Right atrium auricular region (tissue), 2 donors: ENCODE results near the gene PRND. TPM values are rescaled to one million over a fixed set of nuclear protein-coding genes. Genes with fewer than 3 reads are reported as not detected.
A peak's percentile ranks its signal among the peaks of the same experiment; 100 is the strongest.

Source experiments
- DNase-seq: peaks from one replicate; pipeline ENCODE4 v3.0.0-alpha.2; 2019; ENCODE audit warnings: low spot score
- H3K27ac ChIP-seq, 2 donors: fragments of 200-600 bp; sonication (generic); 1 replicate in 1 of 2; 2 replicates in 1 of 2; pipeline ENCODE4 v1.5.1; 2016 to 2019
- H3K27me3 ChIP-seq, 2 donors: fragments of 200-600 bp; sonication (generic); one replicate each; pipeline versions ENCODE4 v1.5.1 to v1.6.0; 2017 to 2019
- H3K36me3 ChIP-seq: fragments of 200-600 bp; sonication (generic); one replicate; pipeline ENCODE4 v1.5.1; 2016
- H3K4me1 ChIP-seq, 2 donors: fragments of 200-600 bp; sonication (generic); one replicate each; pipeline versions ENCODE4 v1.5.1 to v1.6.0; 2017 to 2019
- H3K4me3 ChIP-seq, 2 donors: fragments of 200-600 bp; sonication (generic); 1 replicate in 1 of 2; 2 replicates in 1 of 2; pipeline ENCODE4 v1.5.1; 2017 to 2019; ENCODE audit warnings: mild to moderate bottlenecking in 1 of 2, moderate library complexity in 1 of 2
- H3K9me3 ChIP-seq, 2 donors: fragments of 200-600 bp; sonication (generic); one replicate each; pipeline ENCODE4 v1.5.1; 2019
- CTCF ChIP-seq, 2 donors: fragments of 200-600 bp; sonication (generic); IDR thresholded peaks; one replicate each; pipeline ENCODE4 v1.5.1; 2019; ENCODE audit warnings: antibody characterized with exemption in 2 of 2
- total RNA-seq, 2 donors: library from RNA; depleted of rRNA; stranded (reverse); fragments of >200 nt; gene quantifications; one replicate each; pipeline ENCODE4 v1.1.0, GENCODE V29; 2016

The PRND gene
- total RNA-seq, 2 donors from 2014 or later: not detected

- no peak for DNase-seq
- Histone ChIP-seq H3K4me1 (peaks cover 0 to 13% of the 10 kb centered on the region in 2 donors), H3K27ac (no peak overlapping the region), H3K4me3 (no peak overlapping the region), H3K9me3 (no peaks in the 10 kb centered on the region), H3K27me3 (no peaks in the 10 kb centered on the region), H3K36me3 (no peaks in the 10 kb centered on the region)
- TF ChIP-seq CTCF (IDR thresholded peaks at IDR 0.05): no peak
These were observed 7.6 kb downstream of the PRND start for GRCh38 chr20:4729265-4729664.

DNA sequence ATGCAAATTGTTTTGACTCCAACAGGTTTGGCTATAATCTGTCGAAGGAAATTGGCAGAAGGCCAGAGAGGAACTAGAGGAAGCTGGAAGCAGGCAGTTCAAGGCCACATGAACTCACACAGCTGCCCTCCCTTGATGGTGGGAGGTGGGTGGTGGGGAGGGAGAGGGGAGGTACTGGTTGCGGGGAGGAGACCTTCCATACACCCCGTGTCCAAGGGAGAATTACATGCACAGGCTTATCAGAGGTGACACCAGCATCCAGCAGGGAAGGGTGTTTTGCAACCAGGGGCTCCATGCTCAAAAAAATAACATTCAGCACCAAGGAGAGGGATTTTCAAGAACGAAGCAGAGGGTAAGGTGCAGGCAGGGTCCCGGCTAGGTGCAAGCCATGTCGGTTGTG lies 9.1 kb downstream of the PRND start:
- H3K27ac ChIP-seq: no peak overlapping the region
- no peak for TF ChIP-seq CTCF (IDR thresholded peaks at IDR 0.05)
- DNase-seq: no peak

GRCh38 chr20:4736875-4737274 lies 15.2 kb downstream of the PRND start:
- no peak overlapping the region for H3K4me3 ChIP-seq
- no peaks in the 10 kb centered on the region for H3K9me3 ChIP-seq
- no peaks in the 10 kb centered on the region for H3K27me3 ChIP-seq
- no peak overlapping the region for H3K27ac ChIP-seq
- H3K36me3 ChIP-seq: no peaks in the 10 kb centered on the region
- no peaks in the 10 kb centered on the region for H3K4me1 ChIP-seq
- TF ChIP-seq CTCF (IDR thresholded peaks at IDR 0.05): no peak
- no peak for DNase-seq

More for the DNA sequence above, 9.1 kb downstream of the PRND start:
- no peaks in the 10 kb centered on the region for H3K36me3 ChIP-seq
- no peaks in the 10 kb centered on the region for H3K27me3 ChIP-seq
- H3K4me1 ChIP-seq: peaks cover 0 to 13% of the 10 kb centered on the region in 2 donors
- no peaks in the 10 kb centered on the region for H3K9me3 ChIP-seq
- no peak overlapping the region for H3K4me3 ChIP-seq

DNA sequence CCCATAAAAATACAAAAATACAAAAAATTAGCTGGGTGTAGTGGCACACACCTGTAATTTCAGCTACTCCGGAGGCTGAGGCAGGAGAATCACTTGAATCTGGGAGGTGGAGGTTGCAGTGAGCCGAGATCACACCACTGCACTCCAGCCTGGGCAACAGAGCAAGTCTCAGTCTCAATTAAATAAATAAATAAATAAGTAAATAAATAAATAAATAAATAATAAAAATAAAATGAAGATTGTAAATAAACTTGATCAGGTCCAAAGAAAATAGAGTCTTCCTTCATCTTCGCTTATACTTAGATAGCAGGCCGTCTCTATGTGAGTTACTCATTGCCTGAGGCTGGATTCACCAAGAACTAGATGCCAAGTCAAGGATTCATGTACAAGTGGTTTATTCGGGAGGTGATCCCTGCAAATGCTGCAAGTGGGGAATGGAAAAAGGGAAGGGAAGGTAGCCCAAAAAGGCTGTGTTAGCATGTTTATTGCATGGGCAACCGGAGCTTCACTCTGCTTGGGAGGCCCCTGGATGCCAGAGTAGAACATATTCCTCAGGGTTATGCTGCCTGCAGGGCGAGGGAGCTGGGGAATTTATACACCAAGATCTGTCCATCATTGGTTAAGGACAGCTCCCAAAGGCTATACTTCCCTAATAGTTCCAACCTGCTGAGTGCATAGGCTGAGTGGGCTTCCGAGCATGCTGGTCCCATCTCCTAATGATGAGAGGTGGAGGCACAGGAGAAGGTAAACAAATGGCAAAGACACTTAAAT lies 16.3 kb downstream of the PRND start:
- no peaks in the 10 kb centered on the region for H3K4me1 ChIP-seq
- H3K27ac ChIP-seq: no peak overlapping the region
- DNase-seq: no peak
- no peak overlapping the region for H3K4me3 ChIP-seq
- H3K36me3 ChIP-seq: no peaks in the 10 kb centered on the region
- TF ChIP-seq CTCF (IDR thresholded peaks at IDR 0.05): no peak
- no peaks in the 10 kb centered on the region for H3K27me3 ChIP-seq
- H3K9me3 ChIP-seq: no peaks in the 10 kb centered on the region

DNA sequence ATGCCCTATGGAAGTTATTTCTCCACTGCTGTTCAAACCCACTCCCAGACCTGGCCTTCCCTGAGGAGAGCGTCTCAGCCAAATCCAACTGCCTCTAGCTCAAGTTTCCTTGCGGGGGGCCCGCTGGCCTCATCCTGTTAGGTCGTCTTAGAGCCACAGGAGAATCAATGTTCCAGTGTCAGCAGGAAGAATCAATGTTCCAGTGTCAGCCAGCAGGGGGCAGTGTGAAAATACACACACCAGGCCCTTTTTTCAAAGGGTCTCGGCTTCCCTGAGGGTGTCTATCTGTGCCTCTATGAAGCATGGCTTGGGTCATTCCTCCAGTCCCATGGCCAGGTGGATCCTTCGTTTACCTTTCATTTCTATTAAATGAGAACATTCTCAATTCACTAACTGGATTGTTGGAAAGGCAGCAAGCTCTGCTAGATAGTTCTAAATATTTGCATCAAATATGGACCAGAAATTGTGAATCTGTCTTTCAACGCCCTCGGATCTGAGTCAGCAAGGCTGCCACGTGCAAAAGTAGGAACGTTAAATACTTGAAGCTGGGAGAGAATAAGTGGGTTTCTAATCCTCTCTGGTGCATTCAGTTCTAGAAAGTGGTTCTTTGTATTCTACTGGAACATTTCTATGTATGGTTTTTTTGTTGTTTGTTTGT lies 19.2 kb downstream of the PRND start:
- Histone ChIP-seq H3K36me3 (no peaks in the 10 kb centered on the region), H3K27me3 (no peaks in the 10 kb centered on the region), H3K9me3 (no peaks in the 10 kb centered on the region), H3K4me1 (no peaks in the 10 kb centered on the region), H3K27ac (no peak overlapping the region), H3K4me3 (no peak overlapping the region)
- no peak for DNase-seq
- TF ChIP-seq CTCF (IDR thresholded peaks at IDR 0.05): peak; percentile 58 to 85
